Measurements from ENCODE around the gene NTSR1.

DNA sequence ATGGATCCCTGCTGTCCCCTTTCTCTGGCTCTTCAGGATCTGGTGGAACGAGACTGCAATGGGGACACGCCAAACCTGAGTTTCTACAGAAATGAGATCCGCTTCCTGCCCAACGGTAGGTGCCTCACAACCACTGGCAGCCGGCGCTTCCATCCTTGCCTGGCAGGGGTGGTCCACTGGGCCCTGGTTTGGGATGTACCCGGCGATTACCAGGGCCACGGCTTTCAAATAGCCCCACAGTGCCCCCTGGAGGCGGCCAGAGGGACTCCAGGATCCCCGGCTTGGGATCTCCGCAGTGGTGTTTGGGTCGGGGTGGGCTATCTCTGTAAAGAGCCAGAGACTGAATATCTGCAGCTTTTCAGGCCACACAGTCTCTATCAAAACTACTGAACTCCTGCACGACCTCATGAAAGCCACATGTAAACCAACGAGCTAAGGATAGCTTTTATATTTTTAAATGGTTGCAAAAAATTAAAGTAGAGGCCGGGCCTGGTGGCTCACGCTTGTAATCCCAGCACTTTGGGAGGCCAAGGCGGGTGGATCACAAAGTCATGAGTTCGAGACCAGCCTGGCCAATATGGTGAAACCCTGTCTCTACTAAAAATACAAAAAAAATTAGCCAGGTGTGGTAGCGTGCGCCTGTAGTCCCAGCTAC, 99.7 kb downstream of the NTSR1 start:
- TF ChIP-seq, protein P1, sequence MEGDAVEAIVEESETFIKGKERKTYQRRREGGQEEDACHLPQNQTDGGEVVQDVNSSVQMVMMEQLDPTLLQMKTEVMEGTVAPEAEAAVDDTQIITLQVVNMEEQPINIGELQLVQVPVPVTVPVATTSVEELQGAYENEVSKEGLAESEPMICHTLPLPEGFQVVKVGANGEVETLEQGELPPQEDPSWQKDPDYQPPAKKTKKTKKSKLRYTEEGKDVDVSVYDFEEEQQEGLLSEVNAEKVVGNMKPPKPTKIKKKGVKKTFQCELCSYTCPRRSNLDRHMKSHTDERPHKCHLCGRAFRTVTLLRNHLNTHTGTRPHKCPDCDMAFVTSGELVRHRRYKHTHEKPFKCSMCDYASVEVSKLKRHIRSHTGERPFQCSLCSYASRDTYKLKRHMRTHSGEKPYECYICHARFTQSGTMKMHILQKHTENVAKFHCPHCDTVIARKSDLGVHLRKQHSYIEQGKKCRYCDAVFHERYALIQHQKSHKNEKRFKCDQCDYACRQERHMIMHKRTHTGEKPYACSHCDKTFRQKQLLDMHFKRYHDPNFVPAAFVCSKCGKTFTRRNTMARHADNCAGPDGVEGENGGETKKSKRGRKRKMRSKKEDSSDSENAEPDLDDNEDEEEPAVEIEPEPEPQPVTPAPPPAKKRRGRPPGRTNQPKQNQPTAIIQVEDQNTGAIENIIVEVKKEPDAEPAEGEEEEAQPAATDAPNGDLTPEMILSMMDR (IDR thresholded peaks at IDR 0.05; ENCODE audit: low read depth, low read length) = peak; percentile 78
- TF ChIP-seq EZH2phosphoT487 (IDR thresholded peaks at IDR 0.05; ENCODE audit: low read depth) = no peak

Measured in OCI-LY3 (cell line).